Measurements from ENCODE around the gene OTUB2.

The OTUB2 gene

DNA sequence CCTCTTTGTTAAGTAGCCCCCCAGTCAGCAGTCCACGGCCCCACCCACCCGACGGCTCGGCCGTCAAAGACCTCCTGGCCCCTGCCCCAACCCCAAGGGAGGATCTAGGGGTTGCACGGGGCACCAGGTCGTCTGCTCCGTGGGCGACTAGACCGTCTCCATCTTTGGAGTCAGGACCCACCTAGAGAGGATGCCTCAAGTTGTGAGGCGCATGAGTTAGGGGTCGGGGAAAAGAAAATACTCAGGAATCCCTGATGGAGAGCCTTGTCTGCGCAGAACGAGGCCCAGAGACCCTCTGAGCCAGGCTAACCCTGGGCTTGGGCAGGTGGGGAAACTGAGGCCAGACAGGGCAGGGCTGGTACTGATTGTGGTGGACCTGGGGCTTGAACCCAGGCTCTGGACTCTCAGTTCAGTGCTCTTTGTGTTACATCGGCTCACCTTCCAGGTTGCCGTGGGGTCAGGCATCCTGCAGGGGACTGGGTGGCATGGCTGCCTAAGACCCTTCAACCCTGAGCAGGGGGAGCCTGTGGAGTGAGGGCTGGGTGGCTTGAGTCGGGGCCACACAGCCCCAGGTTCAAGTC is 839 bp downstream of the OTUB2 start:
- Histone ChIP-seq H3K27ac (no peak overlapping the region), H3K36me3 (ENCODE audit: insufficient read depth) (no peaks in the 10 kb centered on the region), H3K4me2 (peak overlapping the region; percentile 39), H3K79me2 (ENCODE audit: insufficient read depth, low read depth) (no peaks in the 10 kb centered on the region), H2AFZ (ENCODE audit: low read depth) (peak overlapping the region; percentile 75; the same call in 1 of the 2 replicates), H3K27me3 (ENCODE audit: insufficient read depth, low read depth) (no peaks in the 10 kb centered on the region), H4K20me1 (ENCODE audit: insufficient read depth) (no peaks in the 10 kb centered on the region), H3K4me1 (ENCODE audit: low read depth, poor library complexity, severe bottlenecking) (peaks cover 15% of the 10 kb centered on the region), H3K4me3 (IDR thresholded peaks at IDR 0.05; ENCODE audit: insufficient read depth, low read depth, low read length) (no peak overlapping the region), H3K9ac (peak overlapping the region; percentile 39; the same call in 1 of the 2 replicates)
- TF ChIP-seq, protein P1, sequence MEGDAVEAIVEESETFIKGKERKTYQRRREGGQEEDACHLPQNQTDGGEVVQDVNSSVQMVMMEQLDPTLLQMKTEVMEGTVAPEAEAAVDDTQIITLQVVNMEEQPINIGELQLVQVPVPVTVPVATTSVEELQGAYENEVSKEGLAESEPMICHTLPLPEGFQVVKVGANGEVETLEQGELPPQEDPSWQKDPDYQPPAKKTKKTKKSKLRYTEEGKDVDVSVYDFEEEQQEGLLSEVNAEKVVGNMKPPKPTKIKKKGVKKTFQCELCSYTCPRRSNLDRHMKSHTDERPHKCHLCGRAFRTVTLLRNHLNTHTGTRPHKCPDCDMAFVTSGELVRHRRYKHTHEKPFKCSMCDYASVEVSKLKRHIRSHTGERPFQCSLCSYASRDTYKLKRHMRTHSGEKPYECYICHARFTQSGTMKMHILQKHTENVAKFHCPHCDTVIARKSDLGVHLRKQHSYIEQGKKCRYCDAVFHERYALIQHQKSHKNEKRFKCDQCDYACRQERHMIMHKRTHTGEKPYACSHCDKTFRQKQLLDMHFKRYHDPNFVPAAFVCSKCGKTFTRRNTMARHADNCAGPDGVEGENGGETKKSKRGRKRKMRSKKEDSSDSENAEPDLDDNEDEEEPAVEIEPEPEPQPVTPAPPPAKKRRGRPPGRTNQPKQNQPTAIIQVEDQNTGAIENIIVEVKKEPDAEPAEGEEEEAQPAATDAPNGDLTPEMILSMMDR (conservative IDR thresholded peaks at IDR 0.05; ENCODE audit: low read depth, low read length) = no peak

DNA sequence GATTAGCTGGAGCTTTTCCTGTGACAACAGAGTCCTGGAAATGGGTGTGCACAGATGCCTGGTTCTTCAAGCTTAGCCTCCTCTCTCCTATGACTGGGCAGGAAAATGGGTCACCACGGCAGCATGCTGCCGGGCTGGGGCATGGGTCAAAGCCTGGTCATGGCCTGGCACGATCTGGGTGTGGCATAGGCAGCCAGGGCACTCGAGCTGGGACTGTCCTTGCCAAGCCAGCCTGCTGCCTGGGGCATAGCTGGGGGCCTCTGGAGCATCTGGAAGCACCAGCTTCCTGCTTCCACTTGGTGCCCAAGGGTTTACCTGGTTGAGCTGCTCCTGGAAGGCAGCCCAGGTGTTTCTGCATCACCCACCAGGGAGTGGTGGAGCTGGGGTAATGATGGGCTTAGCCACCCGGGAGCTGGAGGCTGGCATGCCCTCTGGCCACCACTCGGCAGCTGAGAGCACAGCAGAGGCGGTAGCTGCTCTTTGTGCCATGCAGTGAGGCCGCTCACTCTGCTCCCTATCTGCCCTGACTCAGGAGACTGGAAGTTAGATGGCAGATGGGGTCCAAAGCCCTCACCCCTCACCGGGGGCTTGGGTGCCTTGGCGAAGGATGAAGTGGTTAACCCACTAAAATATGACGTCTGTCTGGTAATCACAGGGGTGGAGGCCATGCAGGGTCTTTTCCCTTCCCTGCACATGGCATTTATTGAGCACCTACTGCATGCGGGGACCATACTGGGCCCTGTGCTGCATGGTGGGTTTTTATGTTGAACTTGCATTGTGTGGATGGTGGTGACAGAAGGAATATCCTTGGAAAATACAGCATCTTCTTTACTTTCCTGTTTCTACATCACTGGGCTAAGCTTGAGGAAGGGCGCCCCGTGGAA is 1.7 kb downstream of the OTUB2 start:
- TF ChIP-seq, protein P1 (conservative IDR thresholded peaks at IDR 0.05; ENCODE audit: low read depth, low read length) = no peak
- H3K27ac ChIP-seq = no peak overlapping the region

DNA sequence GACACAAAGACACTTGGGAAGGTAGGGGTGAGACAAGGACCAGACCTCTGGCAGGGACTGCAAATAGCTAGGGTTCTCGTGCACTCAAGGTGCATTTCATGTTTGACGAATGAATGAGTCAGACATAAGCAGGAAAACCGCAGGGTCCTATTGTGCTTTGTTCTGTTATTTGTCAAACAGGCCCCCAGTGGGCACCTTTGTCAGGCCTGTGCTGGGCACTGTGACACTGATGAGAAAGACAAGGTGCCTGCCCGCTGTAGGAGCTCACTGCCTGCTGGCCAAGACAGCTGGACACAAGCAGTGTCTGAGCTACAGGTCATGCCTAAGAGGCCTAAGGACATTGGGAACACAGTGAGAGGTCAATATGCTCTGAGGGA is 2.3 kb downstream of the OTUB2 start:
- Histone ChIP-seq H3K4me1 (ENCODE audit: low read depth, poor library complexity, severe bottlenecking) (peaks cover 3% of the 10 kb centered on the region), H3K36me3 (ENCODE audit: insufficient read depth) (no peaks in the 10 kb centered on the region), H3K79me2 (ENCODE audit: insufficient read depth, low read depth) (no peaks in the 10 kb centered on the region), H3K27ac (no peak overlapping the region), H3K9ac (no peak overlapping the region), H2AFZ (ENCODE audit: low read depth) (no peak overlapping the region), H3K4me2 (no peak overlapping the region), H3K4me3 (IDR thresholded peaks at IDR 0.05; ENCODE audit: insufficient read depth, low read depth, low read length) (no peak overlapping the region), H3K27me3 (ENCODE audit: insufficient read depth, low read depth) (no peaks in the 10 kb centered on the region), H4K20me1 (ENCODE audit: insufficient read depth) (no peaks in the 10 kb centered on the region)
- TF ChIP-seq, protein P1 (conservative IDR thresholded peaks at IDR 0.05; ENCODE audit: low read depth, low read length) = no peak

More for the DNA sequence above, 1.7 kb downstream of the OTUB2 start:
- Histone ChIP-seq H2AFZ (ENCODE audit: low read depth) (no peak overlapping the region), H3K4me1 (ENCODE audit: low read depth, poor library complexity, severe bottlenecking) (peaks cover 7% of the 10 kb centered on the region), H3K4me2 (no peak overlapping the region), H3K9ac (no peak overlapping the region), H3K36me3 (ENCODE audit: insufficient read depth) (no peaks in the 10 kb centered on the region), H3K79me2 (ENCODE audit: insufficient read depth, low read depth) (no peaks in the 10 kb centered on the region), H3K4me3 (IDR thresholded peaks at IDR 0.05; ENCODE audit: insufficient read depth, low read depth, low read length) (no peak overlapping the region), H4K20me1 (ENCODE audit: insufficient read depth) (no peaks in the 10 kb centered on the region), H3K27me3 (ENCODE audit: insufficient read depth, low read depth) (no peaks in the 10 kb centered on the region)

DNA sequence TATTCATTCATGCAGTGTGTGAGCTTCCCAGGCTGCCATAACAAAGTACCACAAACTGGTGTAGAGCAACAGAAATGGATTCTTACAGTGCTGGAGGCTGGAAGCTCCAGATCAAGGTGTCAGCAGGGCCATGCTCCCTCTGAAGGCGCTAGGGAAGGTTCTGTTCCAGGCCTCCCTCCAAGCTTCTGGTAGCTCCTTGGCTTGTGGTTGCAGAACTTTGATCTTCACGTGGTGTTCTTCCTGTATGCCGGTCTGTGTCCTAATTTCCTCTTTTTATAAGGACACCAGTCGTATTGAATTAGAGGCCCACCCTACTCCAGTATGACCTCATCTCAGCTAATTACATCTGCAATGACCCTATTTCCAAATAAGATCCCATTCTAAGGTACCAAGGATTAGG is 3.1 kb downstream of the OTUB2 start:
- Histone ChIP-seq H3K36me3 (ENCODE audit: insufficient read depth) (no peaks in the 10 kb centered on the region), H3K79me2 (ENCODE audit: insufficient read depth, low read depth) (no peaks in the 10 kb centered on the region), H4K20me1 (ENCODE audit: insufficient read depth) (no peaks in the 10 kb centered on the region), H3K4me1 (ENCODE audit: low read depth, poor library complexity, severe bottlenecking) (peaks cover 3% of the 10 kb centered on the region), H3K9ac (no peak overlapping the region), H2AFZ (ENCODE audit: low read depth) (no peak overlapping the region), H3K27ac (no peak overlapping the region), H3K4me2 (no peak overlapping the region), H3K27me3 (ENCODE audit: insufficient read depth, low read depth) (no peaks in the 10 kb centered on the region), H3K4me3 (IDR thresholded peaks at IDR 0.05; ENCODE audit: insufficient read depth, low read depth, low read length) (no peak overlapping the region)
- TF ChIP-seq, protein P1 (conservative IDR thresholded peaks at IDR 0.05; ENCODE audit: low read depth, low read length) = no peak
